GM18520 (cell line): Measurements from ENCODE around the gene MAP3K8.

ENCODE experiments used
- ATAC-seq: cut with Tn5 transposase; IDR thresholded peaks from one replicate; pipeline ENCODE4 v1.9.1; 2021; ENCODE audit not compliant: unreplicated experiment

The MAP3K8 gene

GRCh38 chr10:30489346-30489745, 55.4 kb downstream of the MAP3K8 start:
- no peak for ATAC-seq

- ATAC-seq: no peak
Observed at GRCh38 chr10:30490289-30491000, 56.5 kb downstream of the MAP3K8 start.

GRCh38 chr10:30491204-30491915, 57.4 kb downstream of the MAP3K8 start:
- ATAC-seq: no peak

GRCh38 chr10:30491916-30492515, 58.0 kb downstream of the MAP3K8 start:
- ATAC-seq: no peak

- ATAC-seq: peak; percentile 33
Observed at GRCh38 chr10:30493609-30494530, 59.9 kb downstream of the MAP3K8 start.

GRCh38 chr10:30494558-30494957, 60.6 kb downstream of the MAP3K8 start:
- no peak for ATAC-seq

GRCh38 chr10:30495687-30496086, 61.7 kb downstream of the MAP3K8 start:
- no peak for ATAC-seq

- ATAC-seq: no peak
Observed at GRCh38 chr10:30499816-30500215, 65.8 kb downstream of the MAP3K8 start.

- no peak for ATAC-seq
Observed at GRCh38 chr10:30500534-30500933, 66.5 kb downstream of the MAP3K8 start.

GRCh38 chr10:30500963-30501504, 67.0 kb downstream of the MAP3K8 start:
- no peak for ATAC-seq

GRCh38 chr10:30502266-30503060, 68.5 kb downstream of the MAP3K8 start:
- peak; percentile 39 for ATAC-seq

GRCh38 chr10:30503700-30504266, 69.8 kb downstream of the MAP3K8 start:
- ATAC-seq: no peak

GRCh38 chr10:30505543-30506298, 71.7 kb downstream of the MAP3K8 start:
- ATAC-seq: no peak

GRCh38 chr10:30509508-30509907, 75.5 kb downstream of the MAP3K8 start:
- ATAC-seq: no peak

- ATAC-seq: peak; percentile 89
Observed at GRCh38 chr10:30510184-30510931, 76.4 kb downstream of the MAP3K8 start.

GRCh38 chr10:30510932-30511700, 77.1 kb downstream of the MAP3K8 start:
- ATAC-seq: peak; percentile 19
